ENCODE data around the gene PRUNE1.

DNA sequence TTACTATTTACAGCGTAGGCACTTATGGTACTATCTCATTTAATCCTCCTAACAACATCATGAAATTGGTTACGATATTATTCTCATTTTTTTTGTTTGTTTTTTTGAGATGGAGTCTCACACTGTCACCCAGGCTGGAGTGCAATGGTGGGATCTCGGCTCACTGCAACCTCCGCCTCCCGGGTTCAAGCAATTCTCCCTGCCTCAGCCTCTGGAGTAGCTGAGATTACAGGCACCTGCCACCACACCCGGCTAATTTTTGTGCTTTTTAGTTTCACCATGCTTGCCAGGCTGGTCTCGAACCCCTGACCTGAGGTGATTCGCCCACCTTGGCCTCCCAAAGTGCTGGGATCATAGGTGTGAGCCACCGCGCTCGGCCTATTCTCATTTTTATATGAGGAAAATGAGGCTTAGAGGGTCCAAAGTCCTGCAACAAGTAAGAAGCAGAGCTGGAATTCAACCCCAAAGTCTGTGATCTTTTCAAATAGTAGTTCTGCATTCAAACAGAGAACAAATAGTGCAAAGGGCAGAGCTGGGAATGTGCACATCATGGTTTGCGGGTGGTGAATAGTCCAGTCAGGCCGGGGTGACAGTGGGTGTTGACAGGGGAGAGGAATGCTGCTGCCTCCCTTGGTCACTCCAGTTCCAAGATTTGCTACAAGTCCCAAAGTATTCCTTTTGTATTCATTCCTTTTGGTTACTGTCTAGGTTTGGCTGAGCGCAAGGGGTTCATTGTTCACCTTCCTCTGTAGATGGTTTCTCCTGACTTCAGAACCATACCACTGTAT, 4.6 kb downstream of the PRUNE1 start:
- TF ChIP-seq, protein P1, sequence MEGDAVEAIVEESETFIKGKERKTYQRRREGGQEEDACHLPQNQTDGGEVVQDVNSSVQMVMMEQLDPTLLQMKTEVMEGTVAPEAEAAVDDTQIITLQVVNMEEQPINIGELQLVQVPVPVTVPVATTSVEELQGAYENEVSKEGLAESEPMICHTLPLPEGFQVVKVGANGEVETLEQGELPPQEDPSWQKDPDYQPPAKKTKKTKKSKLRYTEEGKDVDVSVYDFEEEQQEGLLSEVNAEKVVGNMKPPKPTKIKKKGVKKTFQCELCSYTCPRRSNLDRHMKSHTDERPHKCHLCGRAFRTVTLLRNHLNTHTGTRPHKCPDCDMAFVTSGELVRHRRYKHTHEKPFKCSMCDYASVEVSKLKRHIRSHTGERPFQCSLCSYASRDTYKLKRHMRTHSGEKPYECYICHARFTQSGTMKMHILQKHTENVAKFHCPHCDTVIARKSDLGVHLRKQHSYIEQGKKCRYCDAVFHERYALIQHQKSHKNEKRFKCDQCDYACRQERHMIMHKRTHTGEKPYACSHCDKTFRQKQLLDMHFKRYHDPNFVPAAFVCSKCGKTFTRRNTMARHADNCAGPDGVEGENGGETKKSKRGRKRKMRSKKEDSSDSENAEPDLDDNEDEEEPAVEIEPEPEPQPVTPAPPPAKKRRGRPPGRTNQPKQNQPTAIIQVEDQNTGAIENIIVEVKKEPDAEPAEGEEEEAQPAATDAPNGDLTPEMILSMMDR (IDR thresholded peaks at IDR 0.05): no peak
- TF ChIP-seq POLR2A (IDR thresholded peaks at IDR 0.05): no peak
- no peak for TF ChIP-seq EP300 (IDR thresholded peaks at IDR 0.05)
